Upper lobe of right lung (tissue), 1 donor: ENCODE results near the gene ATAT1. TPM values are rescaled to one million over a fixed set of nuclear protein-coding genes. Genes with fewer than 3 reads are reported as not detected.

Source experiments
- ATAC-seq: fragments of 200-7000 bp; cut with Tn5 transposase; one replicate; pipeline ENCODE4 v1.9.1; 2020; ENCODE audit warnings: mild to moderate bottlenecking, moderate library complexity
- DNase-seq: peaks from one replicate; pipeline ENCODE4 v3.0.0-alpha.2; 2020
- H3K27ac ChIP-seq: fragments of 200-600 bp; one replicate; pipeline ENCODE4 v1.8.0; 2022
- H3K27me3 ChIP-seq: fragments of 200-600 bp; one replicate; pipeline ENCODE4 v1.8.0; 2022; ENCODE audit warnings: mild to moderate bottlenecking
- H3K36me3 ChIP-seq: fragments of 200-600 bp; one replicate; pipeline ENCODE4 v1.8.0; 2022
- H3K4me1 ChIP-seq: fragments of 200-600 bp; one replicate; pipeline ENCODE4 v1.8.0; 2022
- H3K4me3 ChIP-seq: fragments of 200-600 bp; one replicate; pipeline ENCODE4 v1.8.0; 2022; ENCODE audit warnings: mild to moderate bottlenecking
- H3K9me3 ChIP-seq: fragments of 200-600 bp; one replicate; pipeline ENCODE4 v1.8.0; 2022
- CTCF ChIP-seq: fragments of 200-600 bp; IDR thresholded peaks from one replicate; pipeline ENCODE4 v1.8.0; 2022; ENCODE audit warnings: antibody characterized with exemption
- intact Hi-C: fragments of 100-400 bp; cut with DNase I; formaldehyde crosslinking; loops from one replicate; pipeline ENCODE4 v1.11.0; 2022
- total RNA-seq: library from RNA; stranded (reverse); fragmentation: NEBNext Ultra II Directional; extraction: Animal tissue kit (Norgen Biotek cat#: 25700); gene quantifications from one replicate; pipeline ENCODE4 v1.2.1, GENCODE V29; 2021
- donor health status: DM: no; HTN: yes; CAD: no; lungs with severe emphysema.

ATAT1 gene
- total RNA-seq, 1 donor from 2014 or later: 7.8 TPM

DNA sequence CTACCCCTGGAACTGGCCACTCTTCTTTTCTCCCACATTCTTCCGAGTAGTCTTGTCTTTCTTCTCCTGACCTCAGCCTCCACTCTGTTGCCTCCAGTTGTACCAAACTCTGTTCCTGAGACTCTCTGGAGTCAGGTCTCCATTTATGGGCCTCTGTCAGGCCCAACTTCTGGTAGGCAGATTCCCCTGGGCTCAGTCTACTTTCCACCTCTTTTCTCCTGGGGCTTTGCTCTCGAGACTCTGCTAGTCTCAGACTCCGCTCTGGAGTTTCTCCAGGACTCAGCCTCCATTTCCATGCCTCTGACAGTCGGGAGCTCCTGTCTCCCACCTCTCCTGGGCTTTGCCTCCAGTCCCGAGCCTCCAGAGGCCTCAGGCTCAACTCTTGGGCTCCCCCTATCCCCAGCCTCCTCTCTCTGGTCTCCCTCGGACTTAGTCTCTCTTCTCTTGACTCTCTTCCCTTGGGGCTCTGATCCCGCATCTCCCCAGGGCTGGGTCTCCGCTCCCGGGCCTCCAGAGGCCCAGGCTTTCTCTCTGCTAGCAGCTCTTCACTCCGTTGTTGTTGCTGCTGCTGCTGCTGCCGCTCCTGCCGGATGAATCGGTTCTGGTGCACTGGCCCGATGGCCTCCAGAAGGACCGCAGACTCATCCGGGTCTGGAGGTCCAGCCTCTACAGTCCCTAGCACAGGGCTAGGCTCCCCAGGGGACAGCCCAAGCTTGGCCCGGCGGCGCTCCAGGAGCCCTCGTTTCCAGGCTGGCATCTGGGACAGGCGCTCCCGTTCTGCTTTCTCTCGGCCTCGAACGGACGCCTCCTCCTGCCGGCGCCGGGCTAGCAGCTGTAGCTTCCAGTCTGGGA, 58.7 kb downstream of the ATAT1 start:
- intact Hi-C loops: no loop called here
- TF ChIP-seq CTCF: peak; percentile 18
- no peaks in the 10 kb centered on the region for H3K27me3 ChIP-seq
- H3K36me3 ChIP-seq: peaks cover 3% of the 10 kb centered on the region
- ATAC-seq (no peak), DNase-seq (no peak)
- peaks cover 49% of the 10 kb centered on the region for H3K4me1 ChIP-seq
- no peaks in the 10 kb centered on the region for H3K9me3 ChIP-seq
- peak overlapping the region; percentile 78 for H3K4me3 ChIP-seq
- H3K27ac ChIP-seq: peak overlapping the region; percentile 92

- TF ChIP-seq CTCF: no peak
- peaks cover 46% of the 10 kb centered on the region for H3K4me1 ChIP-seq
- H3K27me3 ChIP-seq: no peaks in the 10 kb centered on the region
- intact Hi-C loops: no loop called here
- peak within 1 kb of the TSS; percentile 92 for H3K27ac ChIP-seq
- DNase-seq (peak; percentile 89), ATAC-seq (peak; percentile 54)
- peak within 1 kb of the TSS; percentile 78 for H3K4me3 ChIP-seq
- no peaks in the 10 kb centered on the region for H3K36me3 ChIP-seq
- H3K9me3 ChIP-seq: no peaks in the 10 kb centered on the region
These were observed 59.6 kb downstream of the ATAT1 start, which contains the start of gene PPP1R18 for GRCh38 chr6:30686009-30686907. PPP1R18 (minus strand) TSS chr6:30686645; CDS start chr6:30686018, 627 bp downstream.

DNA sequence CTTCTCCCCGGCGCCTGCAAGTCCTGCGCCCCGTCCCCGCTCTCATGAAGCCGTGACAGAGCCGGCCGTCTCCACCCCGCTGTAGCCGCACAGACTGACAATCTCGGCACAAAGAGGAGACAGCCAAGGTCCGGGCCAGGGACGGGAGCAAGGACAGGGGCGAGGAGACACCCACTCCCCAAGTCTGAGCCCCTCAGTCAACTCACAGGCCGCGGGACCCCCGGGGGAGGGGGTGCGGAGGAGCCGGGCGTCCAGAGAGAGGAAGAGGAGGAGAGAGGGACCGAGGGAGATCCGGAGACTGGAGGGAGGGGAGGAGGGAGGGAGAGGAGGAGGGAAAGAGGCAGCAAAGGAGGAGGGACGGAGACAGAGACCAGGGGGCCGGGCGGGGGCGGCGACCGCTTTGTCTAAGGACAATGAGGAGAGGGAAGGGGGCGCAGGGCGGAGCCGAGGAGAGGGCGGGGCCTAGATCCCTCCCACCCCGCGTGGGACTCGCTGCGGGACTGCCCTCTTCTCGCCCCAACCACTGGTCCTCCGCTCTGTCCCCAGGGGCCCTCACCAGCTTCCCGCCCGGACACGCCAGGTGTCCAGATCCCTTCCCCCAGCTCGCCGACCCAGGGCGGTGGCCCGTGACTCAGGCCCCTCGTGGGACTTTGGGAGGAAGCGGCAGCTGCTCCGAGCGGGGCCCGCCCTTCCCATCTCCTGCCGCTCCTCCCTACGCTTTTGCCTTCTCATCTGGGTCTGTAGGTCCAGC, 60.4 kb downstream of the ATAT1 start:
- peak overlapping the region; percentile 78 for H3K4me3 ChIP-seq
- peak overlapping the region; percentile 92 for H3K27ac ChIP-seq
- DNase-seq (peak; percentile 94), ATAC-seq (peak; percentile 70)
- no peaks in the 10 kb centered on the region for H3K9me3 ChIP-seq
- no peak for TF ChIP-seq CTCF
- peaks cover 42% of the 10 kb centered on the region for H3K4me1 ChIP-seq
- no peaks in the 10 kb centered on the region for H3K36me3 ChIP-seq
- H3K27me3 ChIP-seq: no peaks in the 10 kb centered on the region
- intact Hi-C loops: no loop called here

- ATAC-seq: no peak
- DNase-seq: no peak
- H3K27me3 ChIP-seq: no peaks in the 10 kb centered on the region
- H3K9me3 ChIP-seq: no peaks in the 10 kb centered on the region
- H3K27ac ChIP-seq: peak overlapping the region; percentile 92
- no peak for TF ChIP-seq CTCF
- intact Hi-C loops: no loop called here
- H3K36me3 ChIP-seq: no peaks in the 10 kb centered on the region
- peak overlapping the region; percentile 78 for H3K4me3 ChIP-seq
- H3K4me1 ChIP-seq: peaks cover 39% of the 10 kb centered on the region
These were observed 61.2 kb downstream of the ATAT1 start for GRCh38 chr6:30687659-30688431.

- DNase-seq (no peak), ATAC-seq (no peak)
- H3K27ac ChIP-seq: peak overlapping the region; percentile 92
- intact Hi-C loops: no loop called here
- no peaks in the 10 kb centered on the region for H3K27me3 ChIP-seq
- peaks cover 33% of the 10 kb centered on the region for H3K4me1 ChIP-seq
- TF ChIP-seq CTCF: no peak
- H3K36me3 ChIP-seq: no peaks in the 10 kb centered on the region
- no peaks in the 10 kb centered on the region for H3K9me3 ChIP-seq
- peak overlapping the region; percentile 78 for H3K4me3 ChIP-seq
These were observed 61.9 kb downstream of the ATAT1 start for GRCh38 chr6:30688569-30688968.
